HFFc6 (cell line): ENCODE data around the gene ZNF582. TPM values are rescaled to one million over a fixed set of nuclear protein-coding genes. Genes with fewer than 3 reads are reported as not detected.

Experiments used
- DNase-seq: peaks from one replicate; pipeline ENCODE4 v3.0.0-alpha.2; 2018
- H3K27ac Mint-ChIP-seq: 2 replicates; pipeline ENCODE4 v1.8.0; 2020; ENCODE audit warnings: mild to moderate bottlenecking, mixed read lengths
- H3K27me3 Mint-ChIP-seq: 2 replicates; pipeline ENCODE4 v1.8.0; 2021; ENCODE audit warnings: mild to moderate bottlenecking, moderate library complexity, mixed read lengths; ENCODE audit not compliant: insufficient read depth
- H3K36me3 Mint-ChIP-seq: 2 replicates; pipeline ENCODE4 v1.8.0; 2021; ENCODE audit warnings: low read depth, mixed read lengths
- H3K4me1 Mint-ChIP-seq: 2 replicates; pipeline ENCODE4 v1.8.0; 2020; ENCODE audit warnings: low read depth, mixed read lengths
- H3K4me3 Mint-ChIP-seq: 2 replicates; pipeline ENCODE4 v1.8.0; 2020; ENCODE audit warnings: mild to moderate bottlenecking, moderate library complexity, mixed read lengths
- H3K9me3 Mint-ChIP-seq: 2 replicates; pipeline ENCODE4 v1.8.0; 2020; ENCODE audit warnings: mild to moderate bottlenecking, mixed read lengths
- CTCF ChIP-seq: fragments of 200-600 bp; sonication (generic); IDR thresholded peaks from 2 replicates; pipeline ENCODE4 v1.5.0; 2021; ENCODE audit warnings: antibody characterized with exemption, mild to moderate bottlenecking
- total RNA-seq, 6 experiments: library from RNA; stranded (reverse); fragmentation: NEBNext Ultra II Directional; extraction: Animal tissue kit (Norgen Biotek cat#: 25700); gene quantifications; 2 replicates in 1 of 6; 3 replicates in 5 of 6; pipeline ENCODE4 v1.2.3, GENCODE V29; 2021

ZNF582 gene
- total RNA-seq, 6 experiments from 2014 or later = 0.37 to 1.2 (median 0.81) TPM

GRCh38 chr19:56398809-56399208, 5.5 kb upstream of the ZNF582 start:
- no peak for TF ChIP-seq CTCF
- Mint-ChIP-seq H3K27me3 (peaks cover under 1% of the 10 kb centered on the region; the same call in 1 of the 2 replicates), H3K4me3 (no peak overlapping the region), H3K36me3 (peaks cover 46% of the 10 kb centered on the region), H3K9me3 (peaks cover 71% of the 10 kb centered on the region), H3K27ac (no peak overlapping the region), H3K4me1 (peaks cover 10% of the 10 kb centered on the region)
- DNase-seq = no peak

- Mint-ChIP-seq H3K27me3 (no peaks in the 10 kb centered on the region), H3K4me3 (no peak overlapping the region), H3K9me3 (peaks cover 68% of the 10 kb centered on the region), H3K36me3 (peaks cover 37% of the 10 kb centered on the region), H3K4me1 (peaks cover 5% of the 10 kb centered on the region; the same call in 1 of the 2 replicates), H3K27ac (peak overlapping the region; percentile 13; the same call in 1 of the 2 replicates)
- peak; percentile 34 for DNase-seq
- TF ChIP-seq CTCF = no peak
These were observed 9.3 kb downstream of the ZNF582 start for GRCh38 chr19:56383826-56384605.

GRCh38 chr19:56377105-56377924, 16.0 kb downstream of the ZNF582 start:
- TF ChIP-seq CTCF = no peak
- Mint-ChIP-seq H3K4me3 (no peak overlapping the region), H3K27me3 (no peaks in the 10 kb centered on the region), H3K9me3 (peaks cover 77% of the 10 kb centered on the region), H3K27ac (no peak overlapping the region), H3K4me1 (no peaks in the 10 kb centered on the region), H3K36me3 (peaks cover 62% of the 10 kb centered on the region)
- no peak for DNase-seq

- H3K27ac Mint-ChIP-seq = no peak overlapping the region
- TF ChIP-seq CTCF = no peak
- H3K27me3 Mint-ChIP-seq = no peaks in the 10 kb centered on the region
- peaks cover 65% of the 10 kb centered on the region for H3K36me3 Mint-ChIP-seq
- H3K4me3 Mint-ChIP-seq = no peak overlapping the region
- DNase-seq = no peak
- H3K9me3 Mint-ChIP-seq = peaks cover 81% of the 10 kb centered on the region
- H3K4me1 Mint-ChIP-seq = no peaks in the 10 kb centered on the region; the same call in 1 of the 2 replicates
These were observed 21.1 kb downstream of the ZNF582 start for GRCh38 chr19:56372281-56372680.

GRCh38 chr19:56369886-56370676, 23.3 kb downstream of the ZNF582 start:
- Mint-ChIP-seq H3K4me3 (no peak overlapping the region), H3K27ac (no peak overlapping the region), H3K27me3 (no peaks in the 10 kb centered on the region; the same call in 1 of the 2 replicates), H3K36me3 (peaks cover 45% of the 10 kb centered on the region), H3K4me1 (no peaks in the 10 kb centered on the region; the same call in 1 of the 2 replicates), H3K9me3 (peaks cover 66% of the 10 kb centered on the region)
- no peak for DNase-seq
- no peak for TF ChIP-seq CTCF
